HEK293 (cell line): ENCODE measurements around the gene ZBTB18.

Experiments used
- MYNN ChIP-seq: fragments of 450-650 bp; formaldehyde crosslinking; IDR thresholded peaks from 2 replicates; pipeline ENCODE4 v1.5.1; 2016; ENCODE audit warnings: missing biosample characterization, missing genetic modification characterization, borderline replicate concordance
- TCF7L2 ChIP-seq: IDR thresholded peaks from 2 replicates; pipeline ENCODE4 v1.6.1; 2011; ENCODE audit warnings: low read depth, mild to moderate bottlenecking, inconsistent platforms, low read length, moderate library complexity, borderline replicate concordance
- ZNF239 ChIP-seq: fragments of 450-650 bp; formaldehyde crosslinking; IDR thresholded peaks from 2 replicates; pipeline ENCODE4 v1.5.1; 2016; ENCODE audit warnings: missing biosample characterization, missing genetic modification characterization
- ZNF776 ChIP-seq: fragments of 450-650 bp; formaldehyde crosslinking; IDR thresholded peaks from 2 replicates; pipeline ENCODE4 v1.5.0; 2017; ENCODE audit warnings: missing biosample characterization, missing genetic modification characterization, borderline replicate concordance
- TF ChIP-seq, protein P1 (sequence below): fragments of 450-650 bp; formaldehyde crosslinking; IDR thresholded peaks from 2 replicates; pipeline ENCODE4 v1.5.1; 2016; ENCODE audit warnings: missing biosample characterization, missing genetic modification characterization
- TF ChIP-seq, protein P2 (sequence below): fragments of 450-650 bp; formaldehyde crosslinking; IDR thresholded peaks from 2 replicates; pipeline ENCODE4 v1.5.1; 2016; ENCODE audit warnings: missing biosample characterization, missing genetic modification characterization, low read depth

GRCh38 chr1:244065063-244065793 lies 14.1 kb downstream of the ZBTB18 start:
- TF ChIP-seq ZNF239 (no peak), ZNF776 (tag by site-specific recombination) (no peak), MYNN (no peak), TCF7L2 (no peak)
- TF ChIP-seq, protein P1, sequence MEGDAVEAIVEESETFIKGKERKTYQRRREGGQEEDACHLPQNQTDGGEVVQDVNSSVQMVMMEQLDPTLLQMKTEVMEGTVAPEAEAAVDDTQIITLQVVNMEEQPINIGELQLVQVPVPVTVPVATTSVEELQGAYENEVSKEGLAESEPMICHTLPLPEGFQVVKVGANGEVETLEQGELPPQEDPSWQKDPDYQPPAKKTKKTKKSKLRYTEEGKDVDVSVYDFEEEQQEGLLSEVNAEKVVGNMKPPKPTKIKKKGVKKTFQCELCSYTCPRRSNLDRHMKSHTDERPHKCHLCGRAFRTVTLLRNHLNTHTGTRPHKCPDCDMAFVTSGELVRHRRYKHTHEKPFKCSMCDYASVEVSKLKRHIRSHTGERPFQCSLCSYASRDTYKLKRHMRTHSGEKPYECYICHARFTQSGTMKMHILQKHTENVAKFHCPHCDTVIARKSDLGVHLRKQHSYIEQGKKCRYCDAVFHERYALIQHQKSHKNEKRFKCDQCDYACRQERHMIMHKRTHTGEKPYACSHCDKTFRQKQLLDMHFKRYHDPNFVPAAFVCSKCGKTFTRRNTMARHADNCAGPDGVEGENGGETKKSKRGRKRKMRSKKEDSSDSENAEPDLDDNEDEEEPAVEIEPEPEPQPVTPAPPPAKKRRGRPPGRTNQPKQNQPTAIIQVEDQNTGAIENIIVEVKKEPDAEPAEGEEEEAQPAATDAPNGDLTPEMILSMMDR (tag by site-specific recombination): no peak
- TF ChIP-seq, protein P2, sequence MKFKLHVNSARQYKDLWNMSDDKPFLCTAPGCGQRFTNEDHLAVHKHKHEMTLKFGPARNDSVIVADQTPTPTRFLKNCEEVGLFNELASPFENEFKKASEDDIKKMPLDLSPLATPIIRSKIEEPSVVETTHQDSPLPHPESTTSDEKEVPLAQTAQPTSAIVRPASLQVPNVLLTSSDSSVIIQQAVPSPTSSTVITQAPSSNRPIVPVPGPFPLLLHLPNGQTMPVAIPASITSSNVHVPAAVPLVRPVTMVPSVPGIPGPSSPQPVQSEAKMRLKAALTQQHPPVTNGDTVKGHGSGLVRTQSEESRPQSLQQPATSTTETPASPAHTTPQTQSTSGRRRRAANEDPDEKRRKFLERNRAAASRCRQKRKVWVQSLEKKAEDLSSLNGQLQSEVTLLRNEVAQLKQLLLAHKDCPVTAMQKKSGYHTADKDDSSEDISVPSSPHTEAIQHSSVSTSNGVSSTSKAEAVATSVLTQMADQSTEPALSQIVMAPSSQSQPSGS (tag by site-specific recombination): no peak
